ENCODE results near the gene FGF6. TPM values are rescaled to one million over a fixed set of nuclear protein-coding genes. Genes with fewer than 3 reads are reported as not detected.

The FGF6 gene
- not detected for polyA plus RNA-seq (2013, experiment 1 of 2)
- polyA plus RNA-seq (2013, experiment 2 of 2), result not detected

DNA sequence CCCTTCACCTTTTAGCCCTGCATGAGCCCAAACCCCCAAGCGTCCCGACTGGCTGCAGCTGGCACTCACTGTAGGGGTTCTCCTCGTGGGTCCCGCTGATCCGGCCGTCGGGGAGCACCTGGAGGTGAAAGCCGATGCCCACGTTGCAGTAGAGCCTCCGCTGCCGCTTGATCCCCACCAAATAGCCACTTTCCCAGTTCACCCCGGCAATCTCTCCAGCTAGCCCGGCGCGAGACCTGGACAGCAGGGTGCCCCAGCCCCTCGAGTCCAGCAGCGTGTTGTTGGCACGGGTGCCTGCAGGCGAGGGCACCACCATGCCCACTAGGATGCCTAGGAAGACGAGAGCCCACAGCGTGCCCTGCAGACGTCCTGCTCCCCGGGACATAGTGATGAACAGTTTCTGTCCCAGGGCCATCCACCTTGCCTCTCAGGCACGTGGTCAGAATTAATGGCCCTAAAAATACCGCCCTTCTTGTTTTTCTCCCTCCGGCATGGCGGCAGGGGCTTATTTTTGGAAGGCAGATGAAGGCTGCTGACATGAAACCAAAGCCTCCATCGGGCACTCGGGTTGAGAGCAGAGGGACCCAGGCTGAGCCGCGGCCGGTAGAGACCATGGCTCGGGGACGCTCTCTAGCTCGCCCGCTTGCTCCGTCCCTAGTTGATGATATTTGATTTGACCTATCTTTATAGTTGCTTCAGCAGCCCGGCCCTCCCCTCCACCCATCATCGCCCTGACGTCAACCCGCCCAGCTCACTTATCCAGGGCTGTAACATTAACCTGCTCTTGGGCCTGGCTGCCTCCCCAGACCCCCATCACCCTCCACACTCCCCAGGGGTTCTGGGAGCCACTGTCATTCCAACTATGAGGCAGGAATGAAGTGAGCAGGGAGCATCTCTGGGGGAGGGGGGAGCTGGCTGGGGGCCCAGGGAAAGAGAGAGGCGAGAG is at the start of gene FGF6:
TSS of gene FGF6 (minus strand) at position 660 of the 946 bp plus-strand sequence. CDS start at position 415, 245 bp downstream.
- H3K79me1 ChIP-seq (ENCODE audit: low read depth, low read length), result no peaks in the 10 kb centered on the region
- no peaks in the 10 kb centered on the region for H3K9me3 ChIP-seq (replicated peaks in 1 of 2; ENCODE audit: control insufficient read depth in 2 of 2, insufficient read depth in 1 of 2, low read depth in 1 of 2, low read length in 2 of 2)
- H3K4me1 ChIP-seq (ENCODE audit: control insufficient read depth in 2 of 2, insufficient read depth in 1 of 2, low read depth in 1 of 2, low read length in 2 of 2), result peaks cover 20 to 22% of the 10 kb centered on the region in 2 donors
- no peak within 1 kb of the TSS for H3K18ac ChIP-seq (ENCODE audit: low read length)
- H3K4me2 ChIP-seq (ENCODE audit: insufficient read depth, low read length, poor library complexity, severe bottlenecking), result no peak within 1 kb of the TSS
- peak within 1 kb of the TSS; percentile 45 for H2AK5ac ChIP-seq (ENCODE audit: low read depth, low read length)
- H3K23ac ChIP-seq (ENCODE audit: low read depth, low read length, poor library complexity), result peak within 1 kb of the TSS; percentile 17
- no peak within 1 kb of the TSS for H4K91ac ChIP-seq (ENCODE audit: low read depth, low read length, poor library complexity)
- H4K8ac ChIP-seq (ENCODE audit: low read depth, low read length), result no peak within 1 kb of the TSS
- no peaks in the 10 kb centered on the region for H3K36me3 ChIP-seq (replicated peaks in 1 of 2; ENCODE audit: control insufficient read depth in 2 of 2, insufficient read depth in 2 of 2, low read length in 2 of 2)
- peak within 1 kb of the TSS; percentile 14 for H2BK120ac ChIP-seq (ENCODE audit: low read depth, low read length)
- H3K4ac ChIP-seq (ENCODE audit: low read length), result no peak within 1 kb of the TSS
- H3K9ac ChIP-seq (ENCODE audit: low read depth, low read length, poor library complexity), result no peak within 1 kb of the TSS
- H3K4me3 ChIP-seq (ENCODE audit: low read length in 2 of 2), result no peak within 1 kb of the TSS
- DNase-seq (ENCODE audit: low spot score), result no peak
- no peak within 1 kb of the TSS for H2BK12ac ChIP-seq (ENCODE audit: low read length)
- H2AFZ ChIP-seq (ENCODE audit: low read length), result no peak within 1 kb of the TSS
- no peaks in the 10 kb centered on the region for H3K27me3 ChIP-seq (ENCODE audit: control insufficient read depth in 3 of 3, insufficient read depth in 3 of 3, low read depth in 1 of 3, low read length in 3 of 3)
- peak within 1 kb of the TSS; percentile 18 for H2BK15ac ChIP-seq (ENCODE audit: low read length)
- WGBS, 2 donors (ENCODE audit: extremely low coverage in 2 of 2, insufficient read length in 2 of 2, insufficient replicate concordance in 1 of 2), result no CpG with 5 or more reads among the region's 42 CpGs
- H3K27ac ChIP-seq (replicated peaks; ENCODE audit: low read length), result no peak within 1 kb of the TSS
- no peak within 1 kb of the TSS for H2BK5ac ChIP-seq (ENCODE audit: low read length)
- no peak within 1 kb of the TSS for H3K14ac ChIP-seq (ENCODE audit: low read length)

DNA sequence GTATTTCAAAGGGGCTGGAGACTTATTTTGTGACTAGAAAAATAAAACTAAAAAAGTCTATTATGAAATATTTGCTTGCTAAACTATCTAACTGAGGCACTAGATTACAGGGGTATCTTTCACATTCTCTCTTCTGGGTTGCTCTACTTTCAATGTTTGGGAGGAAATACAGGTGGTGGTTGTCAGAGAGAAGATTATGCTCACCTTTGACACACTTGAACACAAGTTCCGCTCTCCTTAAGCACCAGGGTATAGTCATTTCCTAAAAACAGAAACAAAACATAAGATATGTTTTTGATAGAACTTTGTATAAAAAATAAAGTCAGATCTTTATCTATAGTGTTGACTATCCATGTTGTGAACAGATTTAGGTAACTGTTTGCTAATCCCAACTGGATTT is 45.4 kb upstream of the FGF6 start:
- no peak overlapping the region for H3K14ac ChIP-seq (ENCODE audit: low read length)
- no peak overlapping the region for H3K4me2 ChIP-seq (ENCODE audit: insufficient read depth, low read length, poor library complexity, severe bottlenecking)
- H2BK12ac ChIP-seq (ENCODE audit: low read length), result no peak overlapping the region
- H3K4me1 ChIP-seq (ENCODE audit: control insufficient read depth in 2 of 2, insufficient read depth in 1 of 2, low read depth in 1 of 2, low read length in 2 of 2), result no peaks in the 10 kb centered on the region
- H2BK15ac ChIP-seq (ENCODE audit: low read length), result no peak overlapping the region
- no peak overlapping the region for H2BK120ac ChIP-seq (ENCODE audit: low read depth, low read length)
- H2AK5ac ChIP-seq (ENCODE audit: low read depth, low read length), result no peak overlapping the region
- H3K4ac ChIP-seq (ENCODE audit: low read length), result no peak overlapping the region
- no peak overlapping the region for H2AFZ ChIP-seq (ENCODE audit: low read length)
- no peak overlapping the region for H3K23ac ChIP-seq (ENCODE audit: low read depth, low read length, poor library complexity)
- WGBS, 2 donors (ENCODE audit: extremely low coverage in 2 of 2, insufficient read length in 2 of 2, insufficient replicate concordance in 1 of 2), result no CpG with 5 or more reads among the region's 1 CpG
- H3K79me1 ChIP-seq (ENCODE audit: low read depth, low read length), result no peaks in the 10 kb centered on the region
- H3K9me3 ChIP-seq (replicated peaks in 1 of 2; ENCODE audit: control insufficient read depth in 2 of 2, insufficient read depth in 1 of 2, low read depth in 1 of 2, low read length in 2 of 2), result no peaks in the 10 kb centered on the region
- H3K4me3 ChIP-seq (ENCODE audit: low read length in 2 of 2), result no peak overlapping the region
- no peak overlapping the region for H2BK5ac ChIP-seq (ENCODE audit: low read length)
- no peak for DNase-seq (ENCODE audit: low spot score)
- no peak overlapping the region for H3K9ac ChIP-seq (ENCODE audit: low read depth, low read length, poor library complexity)
- no peak overlapping the region for H4K8ac ChIP-seq (ENCODE audit: low read depth, low read length)
- no peak overlapping the region for H3K27ac ChIP-seq (replicated peaks; ENCODE audit: low read length)
- no peak overlapping the region for H3K18ac ChIP-seq (ENCODE audit: low read length)
- no peak overlapping the region for H4K91ac ChIP-seq (ENCODE audit: low read depth, low read length, poor library complexity)
- H3K27me3 ChIP-seq (ENCODE audit: control insufficient read depth in 3 of 3, insufficient read depth in 3 of 3, low read depth in 1 of 3, low read length in 3 of 3), result no peaks in the 10 kb centered on the region
- peaks cover 0 to 37% of the 10 kb centered on the region in 2 donors for H3K36me3 ChIP-seq (replicated peaks in 1 of 2; ENCODE audit: control insufficient read depth in 2 of 2, insufficient read depth in 2 of 2, low read length in 2 of 2)

DNA sequence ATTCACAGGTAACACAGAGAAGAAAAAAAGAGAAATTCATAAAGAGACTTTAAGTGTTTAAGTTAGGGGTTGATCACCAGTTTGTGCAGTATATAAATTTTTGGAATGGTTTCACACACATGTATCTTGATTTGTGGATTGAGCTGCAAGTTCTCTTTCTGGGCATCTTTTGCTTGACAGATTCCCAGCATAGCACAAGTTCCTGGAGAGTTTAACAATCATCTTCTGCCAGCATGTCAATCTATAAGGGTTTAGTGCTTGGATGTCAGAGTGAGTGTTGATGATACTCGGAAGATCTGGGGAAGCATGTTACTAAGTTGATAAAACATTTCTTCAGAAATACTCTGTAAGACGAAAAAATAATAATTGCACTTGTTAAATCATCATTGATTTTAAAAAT is 43.9 kb upstream of the FGF6 start:
- no peak overlapping the region for H2BK120ac ChIP-seq (ENCODE audit: low read depth, low read length)

GRCh38 chr12:4486980-4487379 is 41.4 kb upstream of the FGF6 start:
- WGBS, 2 donors (ENCODE audit: extremely low coverage in 2 of 2, insufficient read length in 2 of 2, insufficient replicate concordance in 1 of 2), result no CpG with 5 or more reads among the region's 2 CpGs
- Histone ChIP-seq H3K23ac (ENCODE audit: low read depth, low read length, poor library complexity) (no peak overlapping the region), H3K27me3 (ENCODE audit: control insufficient read depth in 3 of 3, insufficient read depth in 3 of 3, low read depth in 1 of 3, low read length in 3 of 3) (no peaks in the 10 kb centered on the region), H3K9me3 (replicated peaks in 1 of 2; ENCODE audit: control insufficient read depth in 2 of 2, insufficient read depth in 1 of 2, low read depth in 1 of 2, low read length in 2 of 2) (no peaks in the 10 kb centered on the region), H4K8ac (ENCODE audit: low read depth, low read length) (no peak overlapping the region), H3K18ac (ENCODE audit: low read length) (no peak overlapping the region), H3K36me3 (replicated peaks in 1 of 2; ENCODE audit: control insufficient read depth in 2 of 2, insufficient read depth in 2 of 2, low read length in 2 of 2) (peaks cover 0 to 29% of the 10 kb centered on the region in 2 donors), H4K91ac (ENCODE audit: low read depth, low read length, poor library complexity) (no peak overlapping the region), H3K4me3 (ENCODE audit: low read length in 2 of 2) (no peak overlapping the region), H3K14ac (ENCODE audit: low read length) (no peak overlapping the region), H2AK5ac (ENCODE audit: low read depth, low read length) (no peak overlapping the region), H3K27ac (replicated peaks; ENCODE audit: low read length) (no peak overlapping the region), H2AFZ (ENCODE audit: low read length) (no peak overlapping the region), H3K4me2 (ENCODE audit: insufficient read depth, low read length, poor library complexity, severe bottlenecking) (no peak overlapping the region), H3K79me1 (ENCODE audit: low read depth, low read length) (no peaks in the 10 kb centered on the region), H3K4me1 (ENCODE audit: control insufficient read depth in 2 of 2, insufficient read depth in 1 of 2, low read depth in 1 of 2, low read length in 2 of 2) (no peaks in the 10 kb centered on the region), H3K9ac (ENCODE audit: low read depth, low read length, poor library complexity) (no peak overlapping the region), H2BK12ac (ENCODE audit: low read length) (no peak overlapping the region), H2BK5ac (ENCODE audit: low read length) (no peak overlapping the region), H3K4ac (ENCODE audit: low read length) (no peak overlapping the region), H2BK120ac (ENCODE audit: low read depth, low read length) (no peak overlapping the region), H2BK15ac (ENCODE audit: low read length) (no peak overlapping the region)
- DNase-seq (ENCODE audit: low spot score), result no peak

More for the DNA sequence above, 43.9 kb upstream of the FGF6 start:
- no peak overlapping the region for H3K18ac ChIP-seq (ENCODE audit: low read length)
- no peak overlapping the region for H3K9ac ChIP-seq (ENCODE audit: low read depth, low read length, poor library complexity)
- no peak overlapping the region for H3K4me3 ChIP-seq (ENCODE audit: low read length in 2 of 2)
- no peak overlapping the region for H3K27ac ChIP-seq (replicated peaks; ENCODE audit: low read length)
- no peak overlapping the region for H2BK15ac ChIP-seq (ENCODE audit: low read length)
- no peak overlapping the region for H3K4me2 ChIP-seq (ENCODE audit: insufficient read depth, low read length, poor library complexity, severe bottlenecking)
- H3K4me1 ChIP-seq (ENCODE audit: control insufficient read depth in 2 of 2, insufficient read depth in 1 of 2, low read depth in 1 of 2, low read length in 2 of 2), result no peaks in the 10 kb centered on the region
- no peaks in the 10 kb centered on the region for H3K79me1 ChIP-seq (ENCODE audit: low read depth, low read length)
- no peak overlapping the region for H2AFZ ChIP-seq (ENCODE audit: low read length)
- no peak overlapping the region for H2AK5ac ChIP-seq (ENCODE audit: low read depth, low read length)
- peaks cover 0 to 31% of the 10 kb centered on the region in 2 donors for H3K36me3 ChIP-seq (replicated peaks in 1 of 2; ENCODE audit: control insufficient read depth in 2 of 2, insufficient read depth in 2 of 2, low read length in 2 of 2)
- no peak overlapping the region for H3K4ac ChIP-seq (ENCODE audit: low read length)
- H3K27me3 ChIP-seq (ENCODE audit: control insufficient read depth in 3 of 3, insufficient read depth in 3 of 3, low read depth in 1 of 3, low read length in 3 of 3), result no peaks in the 10 kb centered on the region
- no peak overlapping the region for H3K23ac ChIP-seq (ENCODE audit: low read depth, low read length, poor library complexity)
- H4K91ac ChIP-seq (ENCODE audit: low read depth, low read length, poor library complexity), result no peak overlapping the region
- H2BK5ac ChIP-seq (ENCODE audit: low read length), result no peak overlapping the region
- H4K8ac ChIP-seq (ENCODE audit: low read depth, low read length), result no peak overlapping the region
- H2BK12ac ChIP-seq (ENCODE audit: low read length), result no peak overlapping the region
- H3K14ac ChIP-seq (ENCODE audit: low read length), result no peak overlapping the region
- no peaks in the 10 kb centered on the region for H3K9me3 ChIP-seq (replicated peaks in 1 of 2; ENCODE audit: control insufficient read depth in 2 of 2, insufficient read depth in 1 of 2, low read depth in 1 of 2, low read length in 2 of 2)
- no peak for DNase-seq (ENCODE audit: low spot score)
- WGBS, 2 donors (ENCODE audit: extremely low coverage in 2 of 2, insufficient read length in 2 of 2, insufficient replicate concordance in 1 of 2), result no CpG with 5 or more reads among the region's 2 CpGs

Measured in neuronal stem cell (in vitro differentiated cells).